ENCODE data around the gene PRAMEF12. TPM values are rescaled to one million over a fixed set of nuclear protein-coding genes. Genes with fewer than 3 reads are reported as not detected.

Gene PRAMEF12
- total RNA-seq, 2 experiments from 2014 or later, result not detected

- peaks cover 4% of the 10 kb centered on the region for H3K9me3 Mint-ChIP-seq
Observed at GRCh38 chr1:12754738-12755137, 18.8 kb upstream of the PRAMEF12 start.

GRCh38 chr1:12756273-12756672, 17.3 kb upstream of the PRAMEF12 start:
- H3K4me1 Mint-ChIP-seq (ENCODE audit: low read depth), result no peaks in the 10 kb centered on the region
- no peak overlapping the region for H3K4me3 Mint-ChIP-seq
- H3K27me3 Mint-ChIP-seq, result peaks cover 15% of the 10 kb centered on the region
- POLR2A ChIA-PET, result no interaction called here
- intact Hi-C loops (cut with micrococcal nuclease), result no loop called here
- no peaks in the 10 kb centered on the region for H3K36me3 Mint-ChIP-seq (ENCODE audit: low read depth)
- H3K27ac Mint-ChIP-seq, result no peak overlapping the region
- CTCF ChIA-PET, result no interaction called here
- TF ChIP-seq CTCF (IDR thresholded peaks at IDR 0.05), result no peak
- DNase-seq (no peak), ATAC-seq (no peak)
- H3K9me3 Mint-ChIP-seq, result no peaks in the 10 kb centered on the region

More at GRCh38 chr1:12754738-12755137, 18.8 kb upstream of the PRAMEF12 start:
- no peaks in the 10 kb centered on the region for H3K4me1 Mint-ChIP-seq (ENCODE audit: low read depth)
- TF ChIP-seq CTCF (IDR thresholded peaks at IDR 0.05), result no peak
- ChIA-PET POLR2A (no interaction called here), CTCF (no interaction called here)
- intact Hi-C loops (cut with micrococcal nuclease), result no loop called here
- ATAC-seq (no peak), DNase-seq (no peak)
- H3K27me3 Mint-ChIP-seq, result peaks cover 18% of the 10 kb centered on the region
- no peak overlapping the region for H3K4me3 Mint-ChIP-seq
- H3K36me3 Mint-ChIP-seq (ENCODE audit: low read depth), result no peaks in the 10 kb centered on the region
- no peak overlapping the region for H3K27ac Mint-ChIP-seq

- no peaks in the 10 kb centered on the region for H3K9me3 Mint-ChIP-seq
- H3K27me3 Mint-ChIP-seq, result peaks cover 15% of the 10 kb centered on the region
- H3K4me3 Mint-ChIP-seq, result no peak overlapping the region
- ATAC-seq, result no peak
- no peak overlapping the region for H3K27ac Mint-ChIP-seq
- CTCF ChIA-PET, result no interaction called here
- DNase-seq, result no peak
- H3K4me1 Mint-ChIP-seq (ENCODE audit: low read depth), result no peaks in the 10 kb centered on the region
- intact Hi-C loops (cut with micrococcal nuclease), result no loop called here
- no peak for TF ChIP-seq CTCF (IDR thresholded peaks at IDR 0.05)
- POLR2A ChIA-PET, result no interaction called here
- H3K36me3 Mint-ChIP-seq (ENCODE audit: low read depth), result no peaks in the 10 kb centered on the region
Observed at GRCh38 chr1:12756768-12757413, 16.6 kb upstream of the PRAMEF12 start.

GRCh38 chr1:12757836-12758235, 15.7 kb upstream of the PRAMEF12 start:
- ChIA-PET POLR2A (no interaction called here), CTCF (no interaction called here)
- H3K27ac Mint-ChIP-seq, result no peak overlapping the region
- no peak for TF ChIP-seq CTCF (IDR thresholded peaks at IDR 0.05)
- intact Hi-C loops (cut with micrococcal nuclease), result no loop called here
- H3K4me3 Mint-ChIP-seq, result no peak overlapping the region
- no peak for DNase-seq
- no peaks in the 10 kb centered on the region for H3K36me3 Mint-ChIP-seq (ENCODE audit: low read depth)
- H3K27me3 Mint-ChIP-seq, result peaks cover 15% of the 10 kb centered on the region
- ATAC-seq, result no peak
- no peaks in the 10 kb centered on the region for H3K9me3 Mint-ChIP-seq
- H3K4me1 Mint-ChIP-seq (ENCODE audit: low read depth), result no peaks in the 10 kb centered on the region

GRCh38 chr1:12760256-12760795, 13.2 kb upstream of the PRAMEF12 start:
- no peak overlapping the region for H3K4me3 Mint-ChIP-seq
- TF ChIP-seq CTCF (IDR thresholded peaks at IDR 0.05), result no peak
- CTCF ChIA-PET, result no interaction called here
- H3K9me3 Mint-ChIP-seq, result no peaks in the 10 kb centered on the region
- H3K27me3 Mint-ChIP-seq, result peaks cover 12% of the 10 kb centered on the region
- POLR2A ChIA-PET, result no interaction called here
- H3K36me3 Mint-ChIP-seq (ENCODE audit: low read depth), result no peaks in the 10 kb centered on the region
- no peak overlapping the region for H3K27ac Mint-ChIP-seq
- H3K4me1 Mint-ChIP-seq (ENCODE audit: low read depth), result no peaks in the 10 kb centered on the region
- ATAC-seq, result no peak
- no peak for DNase-seq
- intact Hi-C loops (cut with micrococcal nuclease), result no loop called here
